Parathyroid adenoma (tissue), 2 donors: ENCODE data around the gene MSI2.
A peak's percentile ranks its signal among the peaks of the same experiment; 100 is the strongest.

Experiments
- H2AFZ ChIP-seq: fragments of 300-600 bp; sonication (generic); one replicate; pipeline ENCODE4 v1.7.0; 2017; ENCODE audit warnings: antibody characterized with exemption, mild to moderate bottlenecking
- H3K27ac ChIP-seq: fragments of 300-600 bp; sonication (generic); one replicate; pipeline ENCODE4 v1.7.0; 2017
- H3K27me3 ChIP-seq: fragments of 300-600 bp; sonication (generic); one replicate; pipeline ENCODE4 v1.7.0; 2017; ENCODE audit warnings: low read length; ENCODE audit not compliant: control insufficient read depth, insufficient read depth
- H3K36me3 ChIP-seq: fragments of 300-600 bp; sonication (generic); one replicate; pipeline ENCODE4 v1.7.0; 2017; ENCODE audit warnings: low read length; ENCODE audit not compliant: control insufficient read depth, insufficient read depth
- H3K4me1 ChIP-seq: fragments of 300-600 bp; sonication (generic); one replicate; pipeline ENCODE4 v1.7.0; 2017; ENCODE audit warnings: control low read depth
- H3K4me2 ChIP-seq: fragments of 300-600 bp; sonication (generic); one replicate; pipeline ENCODE4 v1.7.0; 2017; ENCODE audit warnings: low read length
- H3K4me3 ChIP-seq: fragments of 300-600 bp; sonication (generic); one replicate; pipeline ENCODE4 v1.7.0; 2017; ENCODE audit warnings: low read depth, low read length
- H3K79me2 ChIP-seq: fragments of 300-600 bp; sonication (generic); one replicate; pipeline ENCODE4 v1.7.0; 2017; ENCODE audit warnings: control low read depth
- H3K9ac ChIP-seq: fragments of 300-600 bp; sonication (generic); one replicate; pipeline ENCODE4 v1.7.0; 2017; ENCODE audit warnings: mild to moderate bottlenecking
- H3K9me3 ChIP-seq: fragments of 300-600 bp; sonication (generic); one replicate; pipeline ENCODE4 v1.7.0; 2017; ENCODE audit warnings: low read length; ENCODE audit not compliant: control insufficient read depth
- CTCF ChIP-seq: fragments of 300-600 bp; sonication (generic); IDR thresholded peaks from one replicate; pipeline ENCODE4 v1.7.0; 2017; ENCODE audit warnings: antibody characterized with exemption, mild to moderate bottlenecking
- donor health status: primary hyperparathyroidism.

The MSI2 gene

DNA sequence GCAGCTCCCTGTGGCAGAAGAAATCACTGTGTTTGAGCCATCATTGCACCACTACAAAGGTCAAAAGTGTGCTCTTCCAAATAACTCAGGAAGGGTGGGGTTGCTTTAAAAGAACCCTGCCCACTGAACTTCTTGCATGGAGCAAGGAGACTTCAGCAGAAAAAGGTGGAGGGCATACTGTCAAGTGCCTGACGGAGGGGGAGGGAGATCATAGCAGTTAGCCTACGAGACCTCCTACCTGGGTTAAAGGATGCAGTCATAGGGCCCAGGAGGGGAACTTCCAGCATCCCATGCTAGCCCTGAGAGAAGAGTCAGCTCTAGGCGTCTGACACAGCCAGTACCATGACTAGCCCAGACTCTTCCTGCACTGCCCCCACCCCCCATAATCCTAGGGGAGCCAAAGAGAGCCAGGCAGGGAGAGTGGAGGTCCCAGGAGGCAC, 45.3 kb upstream of the MSI2 start:
- H3K9ac ChIP-seq, result no peak overlapping the region
- peaks cover 54% of the 10 kb centered on the region for H3K4me1 ChIP-seq
- H3K9me3 ChIP-seq, result no peaks in the 10 kb centered on the region
- H3K36me3 ChIP-seq, result no peaks in the 10 kb centered on the region
- peak overlapping the region; percentile 98 for H3K27ac ChIP-seq
- H3K27me3 ChIP-seq, result no peaks in the 10 kb centered on the region
- H3K4me3 ChIP-seq, result no peak overlapping the region
- peak overlapping the region; percentile 58 for H2AFZ ChIP-seq
- H3K79me2 ChIP-seq, result no peaks in the 10 kb centered on the region
- TF ChIP-seq CTCF, result no peak
- no peak overlapping the region for H3K4me2 ChIP-seq

GRCh38 chr17:57211543-57211942, 44.8 kb upstream of the MSI2 start:
- no peaks in the 10 kb centered on the region for H3K36me3 ChIP-seq
- no peak overlapping the region for H3K4me3 ChIP-seq
- H3K27me3 ChIP-seq, result no peaks in the 10 kb centered on the region
- H3K9me3 ChIP-seq, result no peaks in the 10 kb centered on the region
- peaks cover 52% of the 10 kb centered on the region for H3K4me1 ChIP-seq
- H3K4me2 ChIP-seq, result no peak overlapping the region
- TF ChIP-seq CTCF, result no peak
- H2AFZ ChIP-seq, result peak overlapping the region; percentile 58
- no peak overlapping the region for H3K9ac ChIP-seq
- H3K27ac ChIP-seq, result peak overlapping the region; percentile 98
- H3K79me2 ChIP-seq, result no peaks in the 10 kb centered on the region

DNA sequence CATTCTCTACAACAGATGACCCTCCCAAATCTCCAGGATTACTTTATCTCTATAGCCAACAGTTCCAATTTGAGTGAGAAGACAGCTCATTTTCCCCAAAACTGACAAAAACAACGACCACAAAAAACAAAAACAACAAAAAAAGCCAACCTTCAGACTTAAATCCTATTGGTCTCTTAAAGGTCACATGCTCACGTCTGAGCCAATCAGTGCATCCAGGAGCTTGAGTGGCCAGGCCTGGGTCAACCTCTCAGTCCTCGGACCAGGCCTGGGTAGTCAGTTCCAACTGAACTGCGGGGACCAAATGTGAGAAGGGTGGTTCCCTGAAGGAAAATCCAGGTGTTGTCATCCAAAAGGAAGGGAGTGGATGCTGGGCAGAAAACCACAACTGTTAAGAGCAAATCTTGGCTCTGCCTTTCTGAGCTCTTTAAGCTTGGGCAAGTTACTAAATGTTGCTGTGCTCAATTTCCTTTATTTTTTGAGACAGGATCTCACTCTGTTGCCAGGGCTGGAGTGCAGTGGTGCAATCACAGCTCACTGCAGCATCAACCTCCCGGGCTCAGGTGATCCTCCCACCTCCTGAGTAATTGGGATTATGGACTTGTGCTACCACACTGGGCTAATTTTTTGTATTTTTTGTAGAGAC, 43.0 kb upstream of the MSI2 start:
- H3K9me3 ChIP-seq, result no peaks in the 10 kb centered on the region

GRCh38 chr17:57215317-57215716, 41.0 kb upstream of the MSI2 start:
- Histone ChIP-seq H3K4me2 (peak overlapping the region; percentile 50), H3K79me2 (no peaks in the 10 kb centered on the region), H3K27me3 (no peaks in the 10 kb centered on the region), H3K27ac (peak overlapping the region; percentile 98), H3K9me3 (no peaks in the 10 kb centered on the region), H3K4me3 (peak overlapping the region; percentile 9), H3K36me3 (no peaks in the 10 kb centered on the region), H2AFZ (peak overlapping the region; percentile 45), H3K4me1 (peaks cover 51% of the 10 kb centered on the region), H3K9ac (no peak overlapping the region)
- no peak for TF ChIP-seq CTCF

More for the DNA sequence above, 43.0 kb upstream of the MSI2 start:
- Histone ChIP-seq H3K4me1 (peaks cover 51% of the 10 kb centered on the region), H3K36me3 (no peaks in the 10 kb centered on the region), H3K27me3 (no peaks in the 10 kb centered on the region), H2AFZ (peak overlapping the region; percentile 67), H3K9ac (no peak overlapping the region), H3K4me2 (no peak overlapping the region), H3K79me2 (no peaks in the 10 kb centered on the region), H3K27ac (peak overlapping the region; percentile 98), H3K4me3 (no peak overlapping the region)
- no peak for TF ChIP-seq CTCF
